NCI-H128 (cell line): ENCODE data around the gene SLC9A3.
"Not testable (repeated sequence)": the region's sequence is repeated elsewhere in the genome, so short reads cannot be mapped to it uniquely, and the experiment has no call there.

Experiments used
- DNase-seq: peaks from one replicate; lab custom pipeline; 2025; ENCODE audit not compliant: unreplicated experiment; lab: John Stamatoyannopoulos, UW

Gene SLC9A3

GRCh38 chr5:509611-510185 lies 14.6 kb downstream of the SLC9A3 start:
- no peak for DNase-seq

- DNase-seq: not testable (repeated sequence)
Observed at GRCh38 chr5:507986-508575, 16.2 kb downstream of the SLC9A3 start.

GRCh38 chr5:505951-506525 lies 18.2 kb downstream of the SLC9A3 start:
- DNase-seq: peak; percentile 19

GRCh38 chr5:504326-505154 lies 19.7 kb downstream of the SLC9A3 start:
- DNase-seq: no peak

- DNase-seq: no peak
Observed at GRCh38 chr5:502325-503079, 21.7 kb downstream of the SLC9A3 start.

GRCh38 chr5:501831-502184 lies 22.4 kb downstream of the SLC9A3 start:
- no peak for DNase-seq

GRCh38 chr5:501105-501830 lies 23.0 kb downstream of the SLC9A3 start:
- DNase-seq: no peak

GRCh38 chr5:500491-500890 lies 23.8 kb downstream of the SLC9A3 start:
- DNase-seq: no peak

GRCh38 chr5:499233-500209 lies 24.7 kb downstream of the SLC9A3 start:
- no peak for DNase-seq

GRCh38 chr5:497871-498509 lies 26.3 kb downstream of the SLC9A3 start:
- no peak for DNase-seq

GRCh38 chr5:497090-497700 lies 27.1 kb downstream of the SLC9A3 start:
- no peak for DNase-seq

- no peak for DNase-seq
Observed at GRCh38 chr5:496028-496427, 28.2 kb downstream of the SLC9A3 start.

- DNase-seq: no peak
Observed at GRCh38 chr5:494667-495255, 29.5 kb downstream of the SLC9A3 start.

GRCh38 chr5:493758-494157 lies 30.5 kb downstream of the SLC9A3 start:
- DNase-seq: no peak

- DNase-seq: no peak
Observed at GRCh38 chr5:493119-493701, 31.0 kb downstream of the SLC9A3 start.

- DNase-seq: no peak
Observed at GRCh38 chr5:492314-492893, 31.8 kb downstream of the SLC9A3 start.

GRCh38 chr5:491856-492155 lies 32.4 kb downstream of the SLC9A3 start:
- DNase-seq: no peak
